ENCODE results near the gene PLCG2. TPM values are rescaled to one million over a fixed set of nuclear protein-coding genes. Genes with fewer than 3 reads are reported as not detected.
"Not testable (repeated sequence)": the region's sequence is repeated elsewhere in the genome, so short reads cannot be mapped to it uniquely, and the experiment has no call there.

Gene PLCG2
- total and polyA plus RNA-seq, 12 donors = 2.4 to 18.2 (median 6.2) TPM

- no peak overlapping the region for H3K27ac ChIP-seq
- no peak overlapping the region for H3K4me3 ChIP-seq
- no peak for TF ChIP-seq CTCF (IDR thresholded peaks at IDR 0.05)
- intact Hi-C loops (cut with DNase I) = loop anchor here in 4 of 10 donors (10.0 kb wide), 3 partner anchors 91 to 511 kb away; no protein-coding TSS in a partner anchor
- DNase-seq (no peak), ATAC-seq (no peak)
- H3K4me1 ChIP-seq = peaks cover 0 to 19% (median 4%) of the 10 kb centered on the region in 9 donors
- WGBS, 2 donors = 64 to 66% methylated on average over 5 of the region's 5 CpGs
- no peaks in the 10 kb centered on the region for H3K9me3 ChIP-seq
- H3K36me3 ChIP-seq = no peaks in the 10 kb centered on the region
- peaks cover 0 to 8% (median 0%) of the 10 kb centered on the region in 7 donors for H3K27me3 ChIP-seq
Measured at GRCh38 chr16:81875461-81875860, 96.4 kb downstream of the PLCG2 start.

- no peak for TF ChIP-seq CTCF (IDR thresholded peaks at IDR 0.05)
- ATAC-seq = no peak
- peaks cover 0 to 8% (median 0%) of the 10 kb centered on the region in 7 donors for H3K27me3 ChIP-seq
- H3K27ac ChIP-seq = no peak overlapping the region
- no peaks in the 10 kb centered on the region for H3K9me3 ChIP-seq
- DNase-seq = no peak
- peaks cover 0 to 5% (median 0%) of the 10 kb centered on the region in 9 donors for H3K36me3 ChIP-seq
- intact Hi-C loops (cut with DNase I) = loop anchor here in 4 of 10 donors (10.0 kb wide), 3 partner anchors 92 to 512 kb away; no protein-coding TSS in a partner anchor
- WGBS, 2 donors = 81 to 83% methylated on average over 10 of the region's 10 CpGs
- H3K4me3 ChIP-seq = no peak overlapping the region
- peaks cover 0 to 19% (median 4%) of the 10 kb centered on the region in 9 donors for H3K4me1 ChIP-seq
Measured at GRCh38 chr16:81876273-81876900, 97.3 kb downstream of the PLCG2 start.

- ATAC-seq, DNase-seq, H3K9me3 ChIP-seq, H3K4me3 ChIP-seq, H3K27ac ChIP-seq, H3K27me3 ChIP-seq: not testable (repeated sequence)
- Histone ChIP-seq H3K36me3 (peaks cover 0 to 15% (median 0%) of the 10 kb centered on the region in 9 donors), H3K4me1 (peaks cover 0 to 19% (median 4%) of the 10 kb centered on the region in 9 donors)
- WGBS, 2 donors = 88 to 92% methylated on average over 12 of the region's 12 CpGs
- intact Hi-C loops (cut with DNase I) = loop anchor here in 4 of 10 donors (10.0 kb wide), 3 partner anchors 93 to 513 kb away; no protein-coding TSS in a partner anchor
Measured at GRCh38 chr16:81877490-81877889, 98.4 kb downstream of the PLCG2 start.

GRCh38 chr16:81878529-81878928 lies 99.4 kb downstream of the PLCG2 start:
- peaks cover 0 to 8% (median 0%) of the 10 kb centered on the region in 7 donors for H3K27me3 ChIP-seq
- no peak for DNase-seq
- peaks cover 0 to 11% (median 3%) of the 10 kb centered on the region in 9 donors for H3K4me1 ChIP-seq
- TF ChIP-seq CTCF (IDR thresholded peaks at IDR 0.05) = no peak
- no peaks in the 10 kb centered on the region for H3K9me3 ChIP-seq
- H3K27ac ChIP-seq = no peak overlapping the region
- WGBS, 2 donors = 36 to 54% methylated on average over 10 of the region's 10 CpGs
- H3K4me3 ChIP-seq = no peak overlapping the region
- intact Hi-C loops (cut with DNase I) = loop anchor here in 4 of 10 donors (10.0 kb wide), 3 partner anchors 94 to 514 kb away; no protein-coding TSS in a partner anchor
- ATAC-seq = no peak
- peaks cover 0 to 18% (median 0%) of the 10 kb centered on the region in 9 donors for H3K36me3 ChIP-seq

GRCh38 chr16:81879625-81880024 lies 100.5 kb downstream of the PLCG2 start:
- DNase-seq = no peak
- H3K36me3 ChIP-seq = peaks cover 0 to 22% (median 0%) of the 10 kb centered on the region in 9 donors
- 69 to 72% methylated on average over 7 of the region's 7 CpGs for WGBS, 2 donors
- no peak overlapping the region for H3K4me3 ChIP-seq
- ATAC-seq = no peak
- H3K27ac ChIP-seq = no peak overlapping the region
- peak in 3 of 9 donors; percentile 25 to 42 (median 34) for TF ChIP-seq CTCF (IDR thresholded peaks at IDR 0.05)
- no peaks in the 10 kb centered on the region for H3K9me3 ChIP-seq
- intact Hi-C loops (cut with DNase I) = loop anchor here in 7 of 10 donors (10.0 kb wide), 4 partner anchors 95 to 515 kb away; no protein-coding TSS in a partner anchor
- peaks cover 0 to under 1% (median 0%) of the 10 kb centered on the region in 9 donors for H3K4me1 ChIP-seq
- peaks cover 0 to 8% (median 0%) of the 10 kb centered on the region in 7 donors for H3K27me3 ChIP-seq

Measured in heart right ventricle (tissue), 16 donors.